Measurements from ENCODE around the gene C1orf35. TPM values are rescaled to one million over a fixed set of nuclear protein-coding genes. Genes with fewer than 3 reads are reported as not detected.

C1orf35 gene
- total RNA-seq, 1 experiment from 2014 or later: 31.0 TPM

DNA sequence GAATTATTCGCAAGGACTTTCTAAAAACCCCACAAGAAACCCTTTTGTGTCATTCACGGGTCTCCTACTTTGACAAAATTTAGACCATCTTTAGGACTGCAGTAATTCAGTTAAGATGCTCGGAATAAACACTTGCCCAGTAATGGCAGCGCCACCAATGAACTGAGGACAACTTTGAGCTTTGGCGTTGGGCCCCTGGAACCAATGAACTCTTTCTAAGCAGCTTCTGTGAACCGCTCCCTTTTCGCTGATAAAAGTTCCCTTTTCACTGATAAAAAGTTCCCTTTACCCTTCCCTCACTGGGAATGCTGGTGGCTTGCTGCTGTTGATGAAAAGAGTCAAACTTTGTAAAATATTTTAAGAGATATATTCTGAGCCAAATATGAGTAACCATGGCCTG is 7.4 kb upstream of the C1orf35 start:
- H3K56ac ChIP-seq (ENCODE audit: insufficient read length, low read depth, low read length): no peak overlapping the region
- H4K91ac ChIP-seq (ENCODE audit: insufficient read length, low read depth, low read length): no peak overlapping the region
- H3K79me1 ChIP-seq (ENCODE audit: insufficient read depth, low read depth, low read length, poor library complexity, severe bottlenecking): peaks cover 3% of the 10 kb centered on the region
- peaks cover 10% of the 10 kb centered on the region for H3K23me2 ChIP-seq (ENCODE audit: insufficient read length, low read depth, low read length, poor library complexity, severe bottlenecking)
- TF ChIP-seq CTCF (conservative IDR thresholded peaks at IDR 0.05): no peak
- H3K27me3 Mint-ChIP-seq (ENCODE audit: low read depth): peaks cover 16% of the 10 kb centered on the region
- H3K27ac Mint-ChIP-seq: no peak overlapping the region; a peak in 1 of 7 replicates
- H3K9me3 ChIP-seq (ENCODE audit: control insufficient read depth, low read depth, low read length): no peaks in the 10 kb centered on the region
- peaks cover 0 to 7% of the 10 kb centered on the region in 2 experiments; a peak in 3 of 5 replicates for H3K9me3 Mint-ChIP-seq
- H3K18ac ChIP-seq (ENCODE audit: insufficient read length, low read depth, low read length): no peak overlapping the region
- no peaks in the 10 kb centered on the region for H4K20me1 ChIP-seq (ENCODE audit: control insufficient read depth, insufficient read depth, insufficient read length)
- no peak overlapping the region for H2BK12ac ChIP-seq (ENCODE audit: insufficient read length, low read depth, low read length)
- no peak overlapping the region for H2BK5ac ChIP-seq (ENCODE audit: insufficient read length, low read length)
- no peak for DNase-seq
- no peaks in the 10 kb centered on the region for H3K4me1 ChIP-seq (ENCODE audit: insufficient read depth, low read length)
- WGBS (ENCODE audit: extremely low coverage, insufficient read length, low lambda C conversion rate): no CpG with 5 or more reads among the region's 7 CpGs
- no peak overlapping the region for H3K23ac ChIP-seq (ENCODE audit: insufficient read length, low read depth, low read length)
- no peak overlapping the region for H3K4ac ChIP-seq (ENCODE audit: low read depth, low read length)
- no peak overlapping the region for H2BK120ac ChIP-seq (ENCODE audit: low read depth, low read length, poor library complexity, severe bottlenecking)
- no peak overlapping the region for H4K8ac ChIP-seq (replicated peaks; ENCODE audit: insufficient read length, low read depth, low read length)
- H3K27me3 ChIP-seq (ENCODE audit: insufficient read depth, low read length): no peaks in the 10 kb centered on the region
- peaks cover 12 to 15% of the 10 kb centered on the region in 2 experiments for H3K4me1 Mint-ChIP-seq
- H3K14ac ChIP-seq (ENCODE audit: insufficient read depth, low read length): no peak overlapping the region
- H3K4me2 ChIP-seq (ENCODE audit: insufficient read depth, insufficient read length, low read length): no peak overlapping the region
- H3K27ac ChIP-seq (ENCODE audit: insufficient read length, low read depth, low read length): no peak overlapping the region
- no peak overlapping the region for H3T11ph ChIP-seq (ENCODE audit: low read length)
- peak overlapping the region in 1 of 2 experiments; percentile 88; a peak in 4 of 5 replicates for H3K4me3 Mint-ChIP-seq
- no peak overlapping the region for H2BK20ac ChIP-seq (ENCODE audit: low read depth, low read length, poor library complexity, severe bottlenecking)
- no peak overlapping the region for H4K5ac ChIP-seq (ENCODE audit: insufficient read length, low read depth, low read length)
- no peaks in the 10 kb centered on the region for H3K79me2 ChIP-seq (ENCODE audit: insufficient read depth, low read length)
- H2BK15ac ChIP-seq (ENCODE audit: low read depth, low read length): no peak overlapping the region
- no peak overlapping the region for H3K9ac ChIP-seq (ENCODE audit: extremely low read depth, insufficient read length, low read length)
- H2AK5ac ChIP-seq (ENCODE audit: insufficient read length, low read length): no peak overlapping the region
- H3K36me3 Mint-ChIP-seq (ENCODE audit: insufficient read depth in 1 of 3, low read depth in 3 of 3): peaks cover 15 to 18% (median 16%) of the 10 kb centered on the region in 3 experiments; a peak in 6 of 7 replicates
- H2AFZ ChIP-seq (ENCODE audit: low read length): no peak overlapping the region
